Endothelial cell of umbilical vein (primary cell): Measurements from ENCODE around the gene ULBP1. TPM values are rescaled to one million over a fixed set of nuclear protein-coding genes. Genes with fewer than 3 reads are reported as not detected.

Experiments
- BruUV-seq: library from RNA; stranded (reverse); fragments of 400-500 nt; replicated peaks from 2 replicates; lab custom pipeline; 2021; lab: Mats Ljungman, UMichigan
- CTCF ChIA-PET: fragments of 300-600, 350-600 bp; sonication (Branson Sonifier 250); formaldehyde crosslinking; loops from one replicate; lab custom pipeline; 2021; ENCODE audit warnings: antibody characterized with exemption, inconsistent platforms; lab: Charles Lee
- POLR2A ChIA-PET: fragments of 300-600, 350-600 bp; sonication (Branson Sonifier 250); formaldehyde crosslinking; loops from one replicate; lab custom pipeline; 2021; ENCODE audit warnings: antibody characterized with exemption, inconsistent platforms; lab: Charles Lee
- DNase-seq: peaks from one replicate; pipeline ENCODE4 v3.0.0-alpha.2; 2011; ENCODE audit warnings: low read depth, low spot score
- FAIRE-seq: peaks from 2 replicates; lab custom pipeline; 2011; peaks lifted over from hg19 to GRCh38; lab: Jason Lieb, UNC
- H2AFZ ChIP-seq: 2 replicates; pipeline ENCODE4 v1.6.0; 2012; ENCODE audit warnings: low read depth, low read length, control low read depth, inconsistent platforms
- H3K27ac ChIP-seq: 2 replicates; pipeline ENCODE4 v1.5.1; 2011; ENCODE audit warnings: low read depth, mild to moderate bottlenecking, control low read depth, low read length, moderate library complexity; ENCODE audit not compliant: insufficient read depth
- H3K27me3 ChIP-seq, 2 experiments: 2 replicates each; pipeline versions ENCODE4 v1.6.0 to v1.6.1; 2011; ENCODE audit warnings: low read length in 2 of 2, mixed read lengths in 1 of 2; ENCODE audit not compliant: control insufficient read depth in 2 of 2, insufficient read depth in 2 of 2
- H3K36me3 ChIP-seq, 2 experiments: 2 replicates in 1 of 2; 3 replicates in 1 of 2; pipeline ENCODE4 v1.5.1; 2011; ENCODE audit warnings: low read length in 2 of 2, mild to moderate bottlenecking in 1 of 2, moderate library complexity in 1 of 2; ENCODE audit not compliant: control insufficient read depth in 2 of 2, insufficient read depth in 2 of 2; ENCODE audit errors: extremely low read depth in 1 of 2
- H3K4me1 ChIP-seq: 3 replicates; pipeline ENCODE4 v1.5.1; 2011; ENCODE audit warnings: mild to moderate bottlenecking, low read length; ENCODE audit not compliant: control insufficient read depth, insufficient read depth; ENCODE audit errors: extremely low read depth
- H3K4me2 ChIP-seq: 2 replicates; pipeline ENCODE4 v1.6.1; 2011; ENCODE audit warnings: low read length, control low read depth, mixed read lengths; ENCODE audit not compliant: insufficient read depth
- H3K4me3 ChIP-seq, 3 experiments: fragments of 200-600 bp in 1 of 3; sonication (generic), shearing (Covaris generic) in 1 of 3; replicated peaks in 1 of 3; 2 replicates each; pipeline ENCODE4 v1.5.1; 2011 to 2016; ENCODE audit warnings: control low read depth in 3 of 3, low read length in 3 of 3, mild to moderate bottlenecking in 2 of 3, inconsistent platforms in 1 of 3, low read depth in 1 of 3, moderate library complexity in 1 of 3; ENCODE audit not compliant: insufficient read depth in 1 of 3
- H3K79me2 ChIP-seq: 2 replicates; pipeline ENCODE4 v1.6.0; 2012; ENCODE audit warnings: low read length, inconsistent platforms; ENCODE audit not compliant: control insufficient read depth, insufficient read depth
- H3K9ac ChIP-seq: replicated peaks from 2 replicates; pipeline ENCODE3; 2011; ENCODE audit warnings: low read length, control low read depth; ENCODE audit not compliant: insufficient read depth; ENCODE audit errors: extremely low read depth
- H3K9me1 ChIP-seq: replicated peaks from 3 replicates; pipeline ENCODE4 v1.6.0; 2011; ENCODE audit warnings: mild to moderate bottlenecking, low read length; ENCODE audit not compliant: control insufficient read depth, insufficient read depth; ENCODE audit errors: extremely low read depth
- H3K9me3 ChIP-seq: replicated peaks from 2 replicates; pipeline ENCODE4 v1.5.1; 2012; ENCODE audit warnings: low read length, inconsistent platforms; ENCODE audit not compliant: control insufficient read depth, insufficient read depth
- H4K20me1 ChIP-seq: replicated peaks from 2 replicates; pipeline ENCODE3; 2011; ENCODE audit warnings: mild to moderate bottlenecking, low read length; ENCODE audit not compliant: control insufficient read depth, insufficient read depth; ENCODE audit errors: extremely low read depth
- CTCF ChIP-seq, 2 donors: IDR thresholded peaks; 1 replicate in 1 of 2; 2 replicates in 1 of 2; pipeline ENCODE4 v1.5.1; 2011; ENCODE audit warnings: low read length in 2 of 2, mild to moderate bottlenecking in 2 of 2, moderate library complexity in 2 of 2, control low read depth in 1 of 2, inconsistent platforms in 1 of 2, low read depth in 1 of 2; ENCODE audit not compliant: insufficient read depth in 1 of 2; ENCODE audit errors: extremely low read depth in 1 of 2
- EZH2 ChIP-seq: IDR thresholded peaks from 2 replicates; pipeline ENCODE4 v1.6.1; 2012; ENCODE audit warnings: borderline replicate concordance, low read depth, mild to moderate bottlenecking, moderate library complexity, low read length, inconsistent platforms; ENCODE audit not compliant: severe bottlenecking
- GATA2 ChIP-seq: IDR thresholded peaks from 2 replicates; pipeline ENCODE4 v1.7.0; 2011; ENCODE audit warnings: low read depth, mild to moderate bottlenecking, moderate library complexity, mixed read lengths, low read length; ENCODE audit not compliant: insufficient read length, insufficient read depth
- MAX ChIP-seq: IDR thresholded peaks from 2 replicates; pipeline ENCODE4 v1.6.1; 2011; ENCODE audit not compliant: insufficient read depth, insufficient read length
- MYC ChIP-seq: IDR thresholded peaks from one replicate; pipeline ENCODE4 v1.6.1; 2011; ENCODE audit warnings: mild to moderate bottlenecking, low read depth, low read length
- POLR2A ChIP-seq: IDR thresholded peaks from 2 replicates; pipeline ENCODE4 v1.6.1; 2012; ENCODE audit warnings: low read depth, mild to moderate bottlenecking, control low read depth, low read length
- POLR2AphosphoS5 ChIP-seq: IDR thresholded peaks from 2 replicates; pipeline ENCODE4 v1.6.1; 2012; ENCODE audit warnings: low read depth, mild to moderate bottlenecking, control low read depth, low read length, moderate library complexity; ENCODE audit not compliant: insufficient read depth
- dilution Hi-C: fragments of 300-500 bp; cut with MboI; formaldehyde crosslinking; loops from one replicate; pipeline ENCODE4 v1.15.0; 2019; ENCODE audit warnings: low sequenced_read_pairs; ENCODE audit not compliant: extremely low pct_ligation_motif_present
- intact Hi-C: fragments of 100-400 bp; cut with micrococcal nuclease; formaldehyde crosslinking; loops from one replicate; pipeline ENCODE4 v1.10.0; 2022
- polyA plus RNA-seq, 4 experiments: library from polyadenylated mRNA; depleted of rRNA in 3 of 4; stranded (reverse) in 3 of 4; unstranded in 1 of 4; fragments of >200 nt; gene quantifications; 2 replicates each; pipeline versions ENCODE4 v1.2.1 to v1.2.3, GENCODE V29; 2011 to 2012; ENCODE audit warnings: missing spikeins in 1 of 4
- total RNA-seq: library from RNA; stranded (reverse); gene quantifications from 2 replicates; pipeline ENCODE4 v1.2.3, GENCODE V29; 2021

The ULBP1 gene
- total and polyA plus RNA-seq, 2 donors (not counting 3 experiments of a cell fraction or from before 2014, with no cell fraction given), result 0.33 to 1.4 TPM

DNA sequence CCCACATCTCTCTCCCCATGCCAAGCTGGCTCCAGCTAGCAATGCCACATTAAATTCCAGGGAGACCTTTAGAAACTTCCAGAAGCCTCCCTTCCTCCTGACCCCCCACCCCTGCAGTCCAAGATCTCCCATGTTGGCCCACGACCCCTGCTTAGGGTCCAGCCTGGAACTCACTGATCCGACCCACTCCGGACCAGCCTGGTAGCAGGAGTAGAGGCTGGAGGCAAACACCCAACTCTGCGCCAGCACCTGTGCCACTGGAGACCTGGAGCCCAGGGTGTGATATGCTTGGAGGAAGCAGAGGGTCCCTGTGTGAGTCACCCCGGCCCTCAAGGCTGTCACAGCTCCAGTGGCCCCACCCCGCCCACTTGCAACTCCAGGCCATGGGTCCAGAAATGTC, 3.3 kb upstream of the ULBP1 start:
- Histone ChIP-seq H2AFZ (no peak overlapping the region), H3K27me3 (peaks cover 14 to 42% of the 10 kb centered on the region in 2 experiments), H3K27ac (no peak overlapping the region), H3K4me1 (peaks cover 24% of the 10 kb centered on the region), H4K20me1 (no peaks in the 10 kb centered on the region), H3K9me1 (no peaks in the 10 kb centered on the region), H3K9ac (no peak overlapping the region), H3K4me3 (no peak overlapping the region), H3K79me2 (no peaks in the 10 kb centered on the region), H3K36me3 (no peaks in the 10 kb centered on the region), H3K4me2 (no peak overlapping the region), H3K9me3 (no peaks in the 10 kb centered on the region)
- TF ChIP-seq MYC (no peak), MAX (no peak), CTCF (IDR thresholded peaks at IDR 0.05; ENCODE audit: extremely low read depth in 1 of 2, insufficient read depth in 1 of 2, low read depth in 1 of 2, low read length in 2 of 2) (no peak), GATA2 (no peak), POLR2A (no peak), POLR2AphosphoS5 (no peak), EZH2 (peak; percentile 30)
- dilution Hi-C loops (no loop called here), intact Hi-C loops (loop anchor here (2.0 kb wide), 1 partner anchor 20 kb away; no protein-coding TSS in a partner anchor)
- BruUV-seq, result no TSS peak
- POLR2A ChIA-PET, result no interaction called here
- FAIRE-seq (no peak), DNase-seq (no peak)
- CTCF ChIA-PET, result interaction anchor here (0.8 to 1.7 kb wide), 4 partner anchors 20 to 56 kb away, joined by 3 to 10 read pairs (median 3); no protein-coding TSS in a partner anchor
